Fibroblast of villous mesenchyme (primary cell): ENCODE results near the gene ARL13B. TPM values are rescaled to one million over a fixed set of nuclear protein-coding genes. Genes with fewer than 3 reads are reported as not detected.

Experiments
- DNase-seq: peaks from one replicate; pipeline ENCODE4 v3.0.0-alpha.2; 2010; ENCODE audit warnings: low read depth
- H3K4me3 ChIP-seq: 2 replicates; pipeline ENCODE4 v1.5.1; 2011; ENCODE audit warnings: low read depth, mild to moderate bottlenecking, low read length
- total RNA-seq: library from RNA; depleted of rRNA; stranded (reverse); fragments of >200 nt; gene quantifications from 2 replicates; pipeline ENCODE4 v1.2.3, GENCODE V29; 2012
- TF ChIP-seq, protein P1 (sequence below): IDR thresholded peaks from 2 replicates; pipeline ENCODE4 v1.5.1; 2012; ENCODE audit warnings: low read depth, mild to moderate bottlenecking, low read length; ENCODE audit not compliant: insufficient read depth

ARL13B gene
- total RNA-seq, 1 donor, result 14.7 TPM

DNA sequence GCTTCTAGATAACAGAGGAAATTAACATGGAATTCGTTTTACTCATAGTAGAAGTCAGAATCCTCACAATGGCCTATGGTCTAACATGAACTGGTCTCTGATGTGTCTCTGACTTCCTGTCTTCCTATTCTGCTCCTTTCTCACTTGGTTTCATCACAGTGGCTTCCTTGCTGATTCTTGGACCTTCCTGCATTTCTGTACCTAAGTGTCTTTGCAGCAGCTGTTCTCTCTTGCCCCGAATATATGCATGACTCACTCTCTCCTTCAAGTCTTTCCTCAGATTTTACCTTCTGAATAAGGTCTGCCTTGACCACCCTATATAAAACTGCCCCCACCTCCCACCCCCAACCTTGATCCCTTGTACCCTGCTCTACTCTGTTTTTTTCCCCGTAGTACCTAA, 14.1 kb downstream of the ARL13B start:
- H3K4me3 ChIP-seq, result no peak overlapping the region
- no peak for DNase-seq
- TF ChIP-seq, protein P1, sequence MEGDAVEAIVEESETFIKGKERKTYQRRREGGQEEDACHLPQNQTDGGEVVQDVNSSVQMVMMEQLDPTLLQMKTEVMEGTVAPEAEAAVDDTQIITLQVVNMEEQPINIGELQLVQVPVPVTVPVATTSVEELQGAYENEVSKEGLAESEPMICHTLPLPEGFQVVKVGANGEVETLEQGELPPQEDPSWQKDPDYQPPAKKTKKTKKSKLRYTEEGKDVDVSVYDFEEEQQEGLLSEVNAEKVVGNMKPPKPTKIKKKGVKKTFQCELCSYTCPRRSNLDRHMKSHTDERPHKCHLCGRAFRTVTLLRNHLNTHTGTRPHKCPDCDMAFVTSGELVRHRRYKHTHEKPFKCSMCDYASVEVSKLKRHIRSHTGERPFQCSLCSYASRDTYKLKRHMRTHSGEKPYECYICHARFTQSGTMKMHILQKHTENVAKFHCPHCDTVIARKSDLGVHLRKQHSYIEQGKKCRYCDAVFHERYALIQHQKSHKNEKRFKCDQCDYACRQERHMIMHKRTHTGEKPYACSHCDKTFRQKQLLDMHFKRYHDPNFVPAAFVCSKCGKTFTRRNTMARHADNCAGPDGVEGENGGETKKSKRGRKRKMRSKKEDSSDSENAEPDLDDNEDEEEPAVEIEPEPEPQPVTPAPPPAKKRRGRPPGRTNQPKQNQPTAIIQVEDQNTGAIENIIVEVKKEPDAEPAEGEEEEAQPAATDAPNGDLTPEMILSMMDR, result no peak

- no peak for DNase-seq
- TF ChIP-seq, protein P1, result no peak
- H3K4me3 ChIP-seq, result no peak overlapping the region
Observed at GRCh38 chr3:94001191-94001590, 21.2 kb downstream of the ARL13B start.

DNA sequence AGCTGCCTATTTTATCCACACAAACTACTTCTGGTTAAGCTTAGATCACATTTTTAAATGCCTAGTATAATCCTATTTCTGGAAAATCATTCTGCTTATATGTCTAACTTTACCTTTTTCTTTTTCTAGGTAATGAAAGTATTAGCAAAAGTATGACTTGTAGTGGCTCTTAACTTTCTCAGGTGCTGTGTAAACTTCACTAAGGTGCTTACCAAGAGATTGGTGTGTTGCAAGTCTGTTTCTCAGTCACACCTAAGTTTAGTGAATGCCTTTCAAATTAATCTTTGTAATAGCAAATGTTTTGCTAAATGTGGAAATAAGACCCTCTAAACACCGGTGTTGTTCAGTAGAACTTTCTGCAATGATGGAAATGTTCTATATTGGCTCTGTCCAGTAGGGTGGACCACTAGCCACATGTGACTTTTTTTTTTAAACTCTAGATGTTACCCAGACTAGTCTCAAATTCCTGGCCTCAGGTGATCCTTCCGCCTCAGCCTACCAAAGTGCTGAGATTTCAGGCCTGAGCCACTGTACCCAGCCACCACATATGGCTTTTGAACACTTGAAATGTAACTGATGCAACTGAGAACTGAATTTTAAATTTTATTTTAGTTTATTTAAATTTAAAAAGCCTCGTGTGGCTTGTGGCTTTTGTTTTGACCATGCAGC, 22.0 kb downstream of the ARL13B start:
- DNase-seq, result no peak
- TF ChIP-seq, protein P1, result no peak
- no peak overlapping the region for H3K4me3 ChIP-seq

GRCh38 chr3:94004301-94004910, 24.5 kb downstream of the ARL13B start:
- peak; percentile 79 for DNase-seq
- H3K4me3 ChIP-seq, result peak overlapping the region; percentile 48
- TF ChIP-seq, protein P1, result peak; percentile 77

DNA sequence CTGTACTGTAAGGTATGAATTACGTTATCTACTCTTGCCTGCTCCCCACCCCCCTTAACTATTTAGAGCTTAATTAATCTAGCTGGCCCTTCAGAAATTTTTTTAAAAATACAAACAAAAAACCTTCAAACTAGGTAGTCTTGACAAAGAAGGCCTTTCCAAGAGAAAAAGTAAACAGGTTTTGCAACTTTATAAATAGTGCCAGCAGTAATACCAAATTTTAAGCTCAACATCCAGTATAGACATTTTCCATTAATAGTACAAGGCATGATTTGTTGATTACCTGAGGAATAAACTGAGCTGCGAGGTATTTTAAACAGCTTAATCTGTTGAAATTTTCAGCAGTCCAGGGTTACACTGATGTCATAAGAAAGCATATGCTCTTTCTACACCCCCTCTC, 28.3 kb downstream of the ARL13B start:
- H3K4me3 ChIP-seq, result no peak overlapping the region
- DNase-seq, result no peak
- TF ChIP-seq, protein P1, result no peak

GRCh38 chr3:94009608-94010007, 29.7 kb downstream of the ARL13B start:
- TF ChIP-seq, protein P1, result no peak
- no peak overlapping the region for H3K4me3 ChIP-seq
- DNase-seq, result no peak
